Astrocyte (in vitro differentiated cells and primary cell): ENCODE measurements around the gene LTB. TPM values are rescaled to one million over a fixed set of nuclear protein-coding genes. Genes with fewer than 3 reads are reported as not detected.

Experiments used
- DNase-seq: peaks from one replicate; pipeline ENCODE4 v3.0.0-alpha.2; 2010; ENCODE audit warnings: low read depth
- FAIRE-seq: peaks from 2 replicates; lab custom pipeline; 2011; peaks lifted over from hg19 to GRCh38; lab: Jason Lieb, UNC
- H2AFZ ChIP-seq: 2 replicates; pipeline ENCODE4 v1.6.0; 2012; ENCODE audit warnings: low read depth, low read length, inconsistent platforms
- H3K27ac ChIP-seq: 2 replicates; pipeline ENCODE4 v1.5.1; 2011; ENCODE audit warnings: low read depth, low read length, inconsistent platforms
- H3K27me3 ChIP-seq: 2 replicates; pipeline ENCODE4 v1.6.0; 2011; ENCODE audit warnings: low read length, inconsistent platforms; ENCODE audit not compliant: insufficient read depth
- H3K36me3 ChIP-seq: 2 replicates; pipeline ENCODE4 v1.5.1; 2011; ENCODE audit warnings: low read length, inconsistent platforms; ENCODE audit not compliant: insufficient read depth
- H3K4me1 ChIP-seq: 2 replicates; pipeline ENCODE4 v1.5.1; 2011; ENCODE audit warnings: low read length, inconsistent platforms; ENCODE audit not compliant: insufficient read depth
- H3K4me2 ChIP-seq: 2 replicates; pipeline ENCODE4 v1.6.0; 2012; ENCODE audit warnings: low read length, inconsistent platforms
- H3K4me3 ChIP-seq: 2 replicates; pipeline ENCODE4 v1.5.1; 2011; ENCODE audit warnings: low read depth, mild to moderate bottlenecking, low read length, inconsistent platforms; ENCODE audit not compliant: insufficient read depth
- H3K79me2 ChIP-seq: 2 replicates; pipeline ENCODE4 v1.6.0; 2012; ENCODE audit warnings: mild to moderate bottlenecking, low read length, inconsistent platforms; ENCODE audit not compliant: insufficient read depth
- H3K9ac ChIP-seq: 2 replicates; pipeline ENCODE4 v1.6.0; 2012; ENCODE audit warnings: mild to moderate bottlenecking, low read length, inconsistent platforms
- H3K9me3 ChIP-seq: 2 replicates; pipeline ENCODE4 v1.5.1; 2012; ENCODE audit warnings: low read depth, mild to moderate bottlenecking, low read length, inconsistent platforms; ENCODE audit not compliant: insufficient read depth
- H4K20me1 ChIP-seq: 2 replicates; pipeline ENCODE4 v1.6.0; 2012; ENCODE audit warnings: low read length, inconsistent platforms; ENCODE audit not compliant: insufficient read depth
- H3K27ac Mint-ChIP-seq: one replicate; pipeline ENCODE4 v1.8.0; 2021; ENCODE audit warnings: mild to moderate bottlenecking, mixed read lengths; ENCODE audit not compliant: unreplicated experiment
- H3K27me3 Mint-ChIP-seq: one replicate; pipeline ENCODE4 v1.8.0; 2021; ENCODE audit warnings: low read depth, mixed read lengths; ENCODE audit not compliant: unreplicated experiment
- H3K36me3 Mint-ChIP-seq: one replicate; pipeline ENCODE4 v1.8.0; 2021; ENCODE audit warnings: low read depth, mixed read lengths; ENCODE audit not compliant: unreplicated experiment
- H3K4me1 Mint-ChIP-seq: one replicate; pipeline ENCODE4 v1.8.0; 2021; ENCODE audit warnings: low read depth, mixed read lengths; ENCODE audit not compliant: unreplicated experiment
- H3K4me3 Mint-ChIP-seq: one replicate; pipeline ENCODE4 v1.8.0; 2021; ENCODE audit warnings: mild to moderate bottlenecking, moderate library complexity, mixed read lengths; ENCODE audit not compliant: unreplicated experiment
- H3K9me3 Mint-ChIP-seq: one replicate; pipeline ENCODE4 v1.8.0; 2021; ENCODE audit warnings: mild to moderate bottlenecking, mixed read lengths; ENCODE audit not compliant: unreplicated experiment
- CTCF ChIP-seq: IDR thresholded peaks from 2 replicates; pipeline ENCODE4 v1.5.1; 2011; ENCODE audit warnings: low read depth, mild to moderate bottlenecking, inconsistent platforms, low read length, moderate library complexity; ENCODE audit not compliant: insufficient read depth
- EZH2 ChIP-seq: IDR thresholded peaks from 2 replicates; pipeline ENCODE4 v1.6.1; 2012; ENCODE audit warnings: mild to moderate bottlenecking, low read length, inconsistent platforms; ENCODE audit not compliant: insufficient read depth
- total RNA-seq: library from RNA; stranded (reverse); gene quantifications from 2 replicates; pipeline ENCODE4 v1.2.1, GENCODE V29; 2021

Gene LTB
- total RNA-seq, 1 donor from 2014 or later = 0.52 TPM

GRCh38 chr6:31535538-31536324 lies 46.5 kb downstream of the LTB start:
- H3K4me1 Mint-ChIP-seq = peaks cover 28% of the 10 kb centered on the region
- H3K4me2 ChIP-seq = no peak overlapping the region
- no peaks in the 10 kb centered on the region for H3K27me3 ChIP-seq
- peaks cover 23% of the 10 kb centered on the region for H3K4me1 ChIP-seq
- H4K20me1 ChIP-seq = peaks cover 99% of the 10 kb centered on the region
- H3K36me3 Mint-ChIP-seq = peaks cover 33% of the 10 kb centered on the region
- no peak overlapping the region for H3K4me3 Mint-ChIP-seq
- no peak overlapping the region for H2AFZ ChIP-seq
- no peak overlapping the region for H3K27ac ChIP-seq
- DNase-seq = no peak
- FAIRE-seq = no peak
- no peak overlapping the region for H3K9ac ChIP-seq
- no peak overlapping the region for H3K4me3 ChIP-seq
- H3K79me2 ChIP-seq = peaks cover 77% of the 10 kb centered on the region
- H3K36me3 ChIP-seq = peaks cover 80% of the 10 kb centered on the region
- H3K9me3 Mint-ChIP-seq = no peaks in the 10 kb centered on the region
- no peaks in the 10 kb centered on the region for H3K9me3 ChIP-seq
- H3K27ac Mint-ChIP-seq = no peak overlapping the region
- no peaks in the 10 kb centered on the region for H3K27me3 Mint-ChIP-seq
- TF ChIP-seq CTCF (no peak), EZH2 (no peak)

- no peak overlapping the region for H3K4me2 ChIP-seq
- peaks cover 65% of the 10 kb centered on the region for H3K79me2 ChIP-seq
- H3K27me3 Mint-ChIP-seq = no peaks in the 10 kb centered on the region
- H3K4me3 ChIP-seq = no peak overlapping the region
- H3K27ac Mint-ChIP-seq = no peak overlapping the region
- H3K4me1 ChIP-seq = peaks cover 14% of the 10 kb centered on the region
- H3K9me3 ChIP-seq = no peaks in the 10 kb centered on the region
- TF ChIP-seq EZH2 = no peak
- H3K27me3 ChIP-seq = no peaks in the 10 kb centered on the region
- H3K9me3 Mint-ChIP-seq = no peaks in the 10 kb centered on the region
- no peak overlapping the region for H3K4me3 Mint-ChIP-seq
- peaks cover 99% of the 10 kb centered on the region for H4K20me1 ChIP-seq
- FAIRE-seq (no peak), DNase-seq (no peak)
- peaks cover 20% of the 10 kb centered on the region for H3K4me1 Mint-ChIP-seq
- peaks cover 26% of the 10 kb centered on the region for H3K36me3 Mint-ChIP-seq
- H3K36me3 ChIP-seq = peaks cover 84% of the 10 kb centered on the region
- no peak overlapping the region for H3K27ac ChIP-seq
- H3K9ac ChIP-seq = no peak overlapping the region
- no peak overlapping the region for H2AFZ ChIP-seq
These were observed 47.6 kb downstream of the LTB start for GRCh38 chr6:31534521-31535040.

GRCh38 chr6:31534011-31534410 lies 48.2 kb downstream of the LTB start:
- Histone ChIP-seq H3K79me2 (peaks cover 60% of the 10 kb centered on the region), H3K36me3 (peaks cover 78% of the 10 kb centered on the region), H3K9ac (no peak overlapping the region), H3K4me1 (peaks cover 8% of the 10 kb centered on the region), H3K27me3 (no peaks in the 10 kb centered on the region), H2AFZ (no peak overlapping the region), H4K20me1 (peaks cover 99% of the 10 kb centered on the region), H3K27ac (no peak overlapping the region), H3K4me3 (no peak overlapping the region), H3K4me2 (no peak overlapping the region), H3K9me3 (no peaks in the 10 kb centered on the region)
- DNase-seq = no peak
- H3K27ac Mint-ChIP-seq = no peak overlapping the region
- no peak for FAIRE-seq
- TF ChIP-seq CTCF (no peak), EZH2 (no peak)
- H3K4me1 Mint-ChIP-seq = peaks cover 14% of the 10 kb centered on the region
- H3K27me3 Mint-ChIP-seq = no peaks in the 10 kb centered on the region
- no peaks in the 10 kb centered on the region for H3K9me3 Mint-ChIP-seq
- H3K36me3 Mint-ChIP-seq = peaks cover 21% of the 10 kb centered on the region
- no peak overlapping the region for H3K4me3 Mint-ChIP-seq
